ENCODE data around the gene IL17D.
"Not testable (repeated sequence)": the region's sequence is repeated elsewhere in the genome, so short reads cannot be mapped to it uniquely, and the experiment has no call there.

Gene IL17D

GRCh38 chr13:20721058-20721453 is 17.6 kb downstream of the IL17D start:
- DNase-seq, result no peak

DNA sequence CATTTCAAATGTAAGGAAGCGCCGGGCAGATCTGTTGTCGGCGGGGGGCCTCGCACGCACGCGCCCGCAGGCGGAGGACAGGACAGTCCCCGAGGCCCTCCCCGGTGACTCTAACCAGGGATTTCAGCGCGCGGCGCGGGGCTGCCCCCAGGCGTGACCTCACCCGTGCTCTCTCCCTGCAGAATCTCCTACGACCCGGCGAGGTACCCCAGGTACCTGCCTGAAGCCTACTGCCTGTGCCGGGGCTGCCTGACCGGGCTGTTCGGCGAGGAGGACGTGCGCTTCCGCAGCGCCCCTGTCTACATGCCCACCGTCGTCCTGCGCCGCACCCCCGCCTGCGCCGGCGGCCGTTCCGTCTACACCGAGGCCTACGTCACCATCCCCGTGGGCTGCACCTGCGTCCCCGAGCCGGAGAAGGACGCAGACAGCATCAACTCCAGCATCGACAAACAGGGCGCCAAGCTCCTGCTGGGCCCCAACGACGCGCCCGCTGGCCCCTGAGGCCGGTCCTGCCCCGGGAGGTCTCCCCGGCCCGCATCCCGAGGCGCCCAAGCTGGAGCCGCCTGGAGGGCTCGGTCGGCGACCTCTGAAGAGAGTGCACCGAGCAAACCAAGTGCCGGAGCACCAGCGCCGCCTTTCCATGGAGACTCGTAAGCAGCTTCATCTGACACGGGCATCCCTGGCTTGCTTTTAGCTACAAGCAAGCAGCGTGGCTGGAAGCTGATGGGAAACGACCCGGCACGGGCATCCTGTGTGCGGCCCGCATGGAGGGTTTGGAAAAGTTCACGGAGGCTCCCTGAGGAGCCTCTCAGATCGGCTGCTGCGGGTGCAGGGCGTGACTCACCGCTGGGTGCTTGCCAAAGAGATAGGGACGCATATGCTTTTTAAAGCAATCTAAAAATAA is 18.2 kb downstream of the IL17D start:
- DNase-seq, result no peak

DNA sequence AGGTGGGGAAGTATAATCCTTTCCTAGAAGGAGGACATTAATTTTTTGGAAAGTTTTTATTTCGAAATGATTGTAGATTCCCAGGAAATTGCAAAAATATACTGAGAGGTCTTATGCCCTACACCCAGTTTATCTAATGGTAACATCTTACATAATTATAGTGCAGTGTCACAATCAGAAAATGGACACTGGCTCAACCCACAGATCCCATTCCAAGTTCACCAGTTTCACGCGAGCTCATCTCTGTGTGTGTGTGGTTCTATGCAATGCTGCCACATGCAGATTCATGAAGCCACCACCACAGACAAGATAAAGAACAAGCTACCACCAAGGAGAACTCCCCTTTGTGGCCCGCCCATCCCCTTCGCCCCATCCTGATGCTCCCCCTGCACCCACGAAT is 24.4 kb downstream of the IL17D start:
- no peak for DNase-seq

DNA sequence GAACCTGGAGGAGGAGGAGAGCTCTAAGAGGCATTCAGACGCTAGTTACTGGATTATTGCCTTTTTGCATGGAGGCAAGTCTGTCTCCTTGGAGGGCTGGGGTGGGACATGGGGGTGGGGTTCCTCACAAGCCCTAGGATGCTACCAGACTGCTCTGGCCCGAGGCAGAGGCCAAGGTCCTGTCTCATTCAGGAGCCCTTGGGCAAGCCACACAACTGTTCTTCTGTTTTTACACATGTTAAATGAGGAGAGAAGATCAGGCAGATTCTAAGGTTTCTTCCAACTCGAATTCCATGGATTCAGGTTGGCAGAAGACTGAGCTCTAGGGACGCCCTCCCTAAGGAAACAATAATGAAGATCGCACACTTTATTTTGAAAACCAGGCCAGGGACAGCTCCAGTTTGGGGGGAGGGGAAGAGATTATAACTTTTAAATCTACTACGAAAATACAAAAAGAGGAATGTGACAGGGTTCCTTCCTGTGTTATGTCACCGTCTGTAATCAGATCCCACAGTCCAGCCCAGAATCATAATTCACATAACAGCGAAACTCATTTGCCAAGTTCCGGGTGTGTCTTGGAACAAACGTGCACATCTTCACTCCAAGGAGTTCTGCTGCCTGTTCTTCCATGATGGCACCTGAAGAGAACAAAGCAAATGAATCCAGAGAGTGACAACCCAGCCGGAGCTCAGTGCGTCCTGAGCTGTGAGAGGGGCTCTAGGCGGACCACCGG is 25.2 kb downstream of the IL17D start:
- no peak for DNase-seq

GRCh38 chr13:20729633-20730585 is 26.4 kb downstream of the IL17D start:
- DNase-seq, result no peak

- DNase-seq, result no peak
Observed at GRCh38 chr13:20738616-20739015, 35.1 kb downstream of the IL17D start.

GRCh38 chr13:20740021-20740420 is 36.5 kb downstream of the IL17D start:
- no peak for DNase-seq

DNA sequence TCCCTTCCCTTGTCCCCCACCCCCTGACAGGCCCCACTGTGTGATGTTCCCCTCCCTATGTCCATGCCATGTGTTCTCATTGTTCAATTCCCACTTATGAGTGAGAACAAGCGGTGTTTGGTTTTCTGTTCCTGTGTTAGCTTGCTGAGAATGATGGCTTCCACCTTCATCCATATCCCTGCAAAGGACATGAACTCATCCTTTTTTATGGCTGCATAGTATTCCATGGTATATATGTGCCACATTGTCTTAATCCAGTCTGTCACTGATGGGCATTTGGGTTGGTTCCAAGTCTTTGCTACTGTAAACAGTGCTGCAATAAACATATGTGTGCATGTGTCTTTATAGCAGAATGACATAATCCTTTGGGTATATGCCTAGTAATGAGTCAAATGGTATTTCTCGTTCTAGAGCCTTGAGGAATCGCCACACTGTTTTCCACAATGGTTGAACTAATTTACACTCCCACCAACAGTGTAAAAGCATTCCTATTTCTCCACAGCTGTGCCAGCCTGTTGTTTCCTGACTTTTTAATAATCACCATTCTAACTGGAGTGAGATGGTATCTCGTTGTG is 40.4 kb downstream of the IL17D start:
- DNase-seq, result not testable (repeated sequence)

- no peak for DNase-seq
Observed at GRCh38 chr13:20749377-20749776, 45.9 kb downstream of the IL17D start.

DNA sequence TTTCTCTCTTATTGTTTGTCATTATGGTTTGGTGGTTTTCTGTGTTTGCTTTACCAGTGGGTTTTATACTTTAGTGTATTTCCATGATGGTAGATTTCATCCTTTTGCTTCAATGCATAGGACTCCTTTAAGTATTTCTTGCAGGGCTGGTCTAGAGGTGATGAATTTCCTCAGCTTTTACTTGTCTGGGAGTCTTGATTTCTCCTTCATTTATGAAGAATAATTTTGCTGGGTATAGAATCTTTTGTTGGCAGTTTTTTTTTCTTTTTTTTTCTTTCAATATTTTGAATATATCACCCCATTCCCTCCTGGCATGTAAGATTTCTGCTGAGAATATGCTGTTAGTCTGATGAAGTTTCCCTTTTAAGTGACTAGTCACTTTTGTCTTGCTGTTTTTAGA is 50.5 kb downstream of the IL17D start:
- no peak for DNase-seq

DNA sequence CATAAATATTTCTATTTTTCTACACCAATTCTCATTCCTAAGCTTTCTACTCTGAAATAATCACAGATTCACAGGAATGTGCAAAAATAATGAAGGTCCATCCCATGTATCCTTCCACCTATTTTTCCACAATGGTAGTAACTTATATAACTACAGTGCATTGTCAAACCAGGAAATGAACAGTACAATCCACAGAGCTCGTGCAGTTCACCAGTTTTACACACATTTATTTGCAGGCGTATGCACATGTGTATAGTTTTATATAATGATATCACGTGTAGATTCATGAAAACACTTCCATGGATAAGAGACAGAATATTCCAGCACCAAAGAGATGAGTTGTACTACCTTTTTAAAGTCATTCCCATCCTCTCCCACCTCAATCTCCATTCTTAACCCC is 57.4 kb downstream of the IL17D start:
- no peak for DNase-seq

DNA sequence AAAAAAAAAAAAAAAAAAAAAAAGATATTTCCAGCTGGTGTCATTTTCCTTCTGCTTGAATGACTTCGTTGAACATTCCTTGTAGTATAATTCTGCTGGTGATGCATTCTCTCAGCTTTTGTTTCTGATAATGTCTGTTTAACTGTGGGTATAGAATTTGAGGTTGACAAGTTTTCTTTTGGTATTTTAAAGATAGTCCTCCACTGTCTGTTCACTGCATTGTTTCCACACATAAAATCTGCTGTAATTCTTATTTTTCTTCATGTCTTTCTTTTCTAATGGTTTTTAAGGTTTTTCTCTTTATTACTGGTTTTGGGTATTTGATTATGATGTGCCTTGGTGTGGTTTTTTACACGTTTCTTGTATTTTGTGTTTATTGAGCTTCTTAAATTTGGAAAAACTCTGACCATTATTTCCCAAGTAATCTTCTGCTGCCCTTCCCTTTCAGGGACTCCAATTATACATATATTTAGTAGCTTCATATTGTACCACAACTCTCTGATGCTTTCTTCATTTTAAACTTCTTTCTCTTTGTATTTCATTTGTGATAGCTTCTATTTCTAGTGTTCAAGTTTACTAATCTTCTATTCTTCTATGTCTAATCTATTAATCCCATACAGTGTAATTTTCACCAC is 63.9 kb downstream of the IL17D start:
- no peak for DNase-seq

GRCh38 chr13:20769091-20769490 is 65.6 kb downstream of the IL17D start:
- no peak for DNase-seq

- DNase-seq, result no peak
Observed at GRCh38 chr13:20769834-20770233, 66.3 kb downstream of the IL17D start.
